ENCODE data around the gene TOE1. TPM values are rescaled to one million over a fixed set of nuclear protein-coding genes. Genes with fewer than 3 reads are reported as not detected.
"Not testable (repeated sequence)": the region's sequence is repeated elsewhere in the genome, so short reads cannot be mapped to it uniquely, and the experiment has no call there.

The TOE1 gene
- total RNA-seq, 1 experiment from 2014 or later: 19.2 TPM

- no peak for DNase-seq (ENCODE audit: low read depth)
Observed at GRCh38 chr1:45354838-45355237, 14.9 kb downstream of the TOE1 start.

- no peak for DNase-seq (ENCODE audit: low read depth)
Observed at GRCh38 chr1:45355683-45356082, 15.7 kb downstream of the TOE1 start.

GRCh38 chr1:45356186-45356585 is 16.2 kb downstream of the TOE1 start:
- DNase-seq (ENCODE audit: low read depth): peak; percentile 40

- peak; percentile 62 for DNase-seq (ENCODE audit: low read depth)
Observed at GRCh38 chr1:45359882-45360513, 20.0 kb downstream of the TOE1 start.

- DNase-seq (ENCODE audit: low read depth): peak; percentile 52
Observed at GRCh38 chr1:45360981-45361380, 21.0 kb downstream of the TOE1 start.

GRCh38 chr1:45364294-45364693 is 24.3 kb downstream of the TOE1 start:
- DNase-seq (ENCODE audit: low read depth): no peak

GRCh38 chr1:45365051-45365450 is 25.1 kb downstream of the TOE1 start:
- no peak for DNase-seq (ENCODE audit: low read depth)

- no peak for DNase-seq (ENCODE audit: low read depth)
Observed at GRCh38 chr1:45370575-45370974, 30.6 kb downstream of the TOE1 start.

GRCh38 chr1:45373573-45373972 is 33.6 kb downstream of the TOE1 start:
- DNase-seq (ENCODE audit: low read depth): no peak

GRCh38 chr1:45375104-45376090 is 35.4 kb downstream of the TOE1 start:
- DNase-seq (ENCODE audit: low read depth): peak; percentile 34

- no peak for DNase-seq (ENCODE audit: low read depth)
Observed at GRCh38 chr1:45378184-45378583, 38.2 kb downstream of the TOE1 start.

- no peak for DNase-seq (ENCODE audit: low read depth)
Observed at GRCh38 chr1:45379524-45379923, 39.6 kb downstream of the TOE1 start.

GRCh38 chr1:45380125-45380524 is 40.2 kb downstream of the TOE1 start:
- no peak for DNase-seq (ENCODE audit: low read depth)

- DNase-seq (ENCODE audit: low read depth): no peak
Observed at GRCh38 chr1:45380730-45381129, 40.8 kb downstream of the TOE1 start.

GRCh38 chr1:45381243-45381642 is 41.3 kb downstream of the TOE1 start:
- no peak for DNase-seq (ENCODE audit: low read depth)

GRCh38 chr1:45383191-45383590 is 43.2 kb downstream of the TOE1 start:
- DNase-seq (ENCODE audit: low read depth): no peak

- not testable (repeated sequence) for DNase-seq (ENCODE audit: low read depth)
Observed at GRCh38 chr1:45384213-45384612, 44.2 kb downstream of the TOE1 start.

- no peak for DNase-seq (ENCODE audit: low read depth)
Observed at GRCh38 chr1:45385302-45385701, 45.3 kb downstream of the TOE1 start.

- DNase-seq (ENCODE audit: low read depth): no peak
Observed at GRCh38 chr1:45386219-45386618, 46.2 kb downstream of the TOE1 start.
